Ishikawa (cell line): ENCODE results near the gene ARFGEF3.

Experiments
- CREB1 ChIP-seq: IDR thresholded peaks from 2 replicates; pipeline ENCODE4 v1.6.1; 2012; ENCODE audit warnings: low read depth
- EGR1 ChIP-seq: IDR thresholded peaks from 2 replicates; pipeline ENCODE4 v1.6.1; 2012
- EP300 ChIP-seq: IDR thresholded peaks from 2 replicates; pipeline ENCODE4 v1.6.1; 2012; ENCODE audit warnings: borderline replicate concordance
- MAX ChIP-seq: IDR thresholded peaks from 2 replicates; pipeline ENCODE4 v1.6.1; 2012
- RAD21 ChIP-seq: IDR thresholded peaks from 2 replicates; pipeline ENCODE4 v1.6.1; 2012; ENCODE audit warnings: low read depth
- TAF1 ChIP-seq: IDR thresholded peaks from 2 replicates; pipeline ENCODE4 v1.6.1; 2012; ENCODE audit warnings: low read depth, mild to moderate bottlenecking
- TCF12 ChIP-seq: IDR thresholded peaks from 2 replicates; pipeline ENCODE4 v1.6.1; 2012; ENCODE audit warnings: low read depth
- ZBTB7A ChIP-seq: IDR thresholded peaks from 2 replicates; pipeline ENCODE4 v1.6.1; 2012; ENCODE audit warnings: low read depth
- TF ChIP-seq, protein P1 (sequence below): IDR thresholded peaks from 2 replicates; pipeline ENCODE4 v1.6.1; 2012; ENCODE audit warnings: low read depth, mild to moderate bottlenecking

DNA sequence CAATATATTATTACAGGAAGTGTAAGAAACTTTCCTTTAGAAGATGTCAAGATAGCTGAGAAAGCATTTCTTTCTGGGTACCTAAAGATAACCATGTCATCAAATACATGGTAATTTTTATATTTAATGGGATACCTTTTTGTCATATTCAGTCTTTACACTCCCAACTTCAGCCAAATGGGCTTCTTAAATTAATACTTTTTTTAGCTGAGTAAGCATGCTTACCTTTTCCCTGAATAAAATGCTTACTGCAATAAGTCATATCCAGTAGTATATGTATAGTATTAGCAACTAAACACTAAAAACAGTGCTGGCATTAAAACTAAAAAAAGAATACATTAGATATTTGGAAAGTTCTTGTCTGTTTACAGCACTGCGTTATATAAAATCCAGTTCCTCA is 74.0 kb downstream of the ARFGEF3 start:
- TF ChIP-seq MAX (no peak), ZBTB7A (no peak), RAD21 (no peak), CREB1 (no peak), EP300 (no peak), TCF12 (no peak), EGR1 (no peak), TAF1 (no peak)
- TF ChIP-seq, protein P1, sequence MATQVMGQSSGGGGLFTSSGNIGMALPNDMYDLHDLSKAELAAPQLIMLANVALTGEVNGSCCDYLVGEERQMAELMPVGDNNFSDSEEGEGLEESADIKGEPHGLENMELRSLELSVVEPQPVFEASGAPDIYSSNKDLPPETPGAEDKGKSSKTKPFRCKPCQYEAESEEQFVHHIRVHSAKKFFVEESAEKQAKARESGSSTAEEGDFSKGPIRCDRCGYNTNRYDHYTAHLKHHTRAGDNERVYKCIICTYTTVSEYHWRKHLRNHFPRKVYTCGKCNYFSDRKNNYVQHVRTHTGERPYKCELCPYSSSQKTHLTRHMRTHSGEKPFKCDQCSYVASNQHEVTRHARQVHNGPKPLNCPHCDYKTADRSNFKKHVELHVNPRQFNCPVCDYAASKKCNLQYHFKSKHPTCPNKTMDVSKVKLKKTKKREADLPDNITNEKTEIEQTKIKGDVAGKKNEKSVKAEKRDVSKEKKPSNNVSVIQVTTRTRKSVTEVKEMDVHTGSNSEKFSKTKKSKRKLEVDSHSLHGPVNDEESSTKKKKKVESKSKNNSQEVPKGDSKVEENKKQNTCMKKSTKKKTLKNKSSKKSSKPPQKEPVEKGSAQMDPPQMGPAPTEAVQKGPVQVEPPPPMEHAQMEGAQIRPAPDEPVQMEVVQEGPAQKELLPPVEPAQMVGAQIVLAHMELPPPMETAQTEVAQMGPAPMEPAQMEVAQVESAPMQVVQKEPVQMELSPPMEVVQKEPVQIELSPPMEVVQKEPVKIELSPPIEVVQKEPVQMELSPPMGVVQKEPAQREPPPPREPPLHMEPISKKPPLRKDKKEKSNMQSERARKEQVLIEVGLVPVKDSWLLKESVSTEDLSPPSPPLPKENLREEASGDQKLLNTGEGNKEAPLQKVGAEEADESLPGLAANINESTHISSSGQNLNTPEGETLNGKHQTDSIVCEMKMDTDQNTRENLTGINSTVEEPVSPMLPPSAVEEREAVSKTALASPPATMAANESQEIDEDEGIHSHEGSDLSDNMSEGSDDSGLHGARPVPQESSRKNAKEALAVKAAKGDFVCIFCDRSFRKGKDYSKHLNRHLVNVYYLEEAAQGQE, result no peak
